Measurements from ENCODE around the gene NCDN.

GRCh38 chr1:35589516-35590427 is 32.2 kb downstream of the NCDN start:
- TF ChIP-seq EP300 (IDR thresholded peaks at IDR 0.05) (no peak), POLR2AphosphoS5 (IDR thresholded peaks at IDR 0.05) (no peak), POLR2A (IDR thresholded peaks at IDR 0.05; ENCODE audit: low read depth) (no peak)
- TF ChIP-seq, protein P1, sequence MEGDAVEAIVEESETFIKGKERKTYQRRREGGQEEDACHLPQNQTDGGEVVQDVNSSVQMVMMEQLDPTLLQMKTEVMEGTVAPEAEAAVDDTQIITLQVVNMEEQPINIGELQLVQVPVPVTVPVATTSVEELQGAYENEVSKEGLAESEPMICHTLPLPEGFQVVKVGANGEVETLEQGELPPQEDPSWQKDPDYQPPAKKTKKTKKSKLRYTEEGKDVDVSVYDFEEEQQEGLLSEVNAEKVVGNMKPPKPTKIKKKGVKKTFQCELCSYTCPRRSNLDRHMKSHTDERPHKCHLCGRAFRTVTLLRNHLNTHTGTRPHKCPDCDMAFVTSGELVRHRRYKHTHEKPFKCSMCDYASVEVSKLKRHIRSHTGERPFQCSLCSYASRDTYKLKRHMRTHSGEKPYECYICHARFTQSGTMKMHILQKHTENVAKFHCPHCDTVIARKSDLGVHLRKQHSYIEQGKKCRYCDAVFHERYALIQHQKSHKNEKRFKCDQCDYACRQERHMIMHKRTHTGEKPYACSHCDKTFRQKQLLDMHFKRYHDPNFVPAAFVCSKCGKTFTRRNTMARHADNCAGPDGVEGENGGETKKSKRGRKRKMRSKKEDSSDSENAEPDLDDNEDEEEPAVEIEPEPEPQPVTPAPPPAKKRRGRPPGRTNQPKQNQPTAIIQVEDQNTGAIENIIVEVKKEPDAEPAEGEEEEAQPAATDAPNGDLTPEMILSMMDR (IDR thresholded peaks at IDR 0.05), result no peak
